Gastroesophageal sphincter (tissue), 4 donors: ENCODE results near the gene NHSL1. TPM values are rescaled to one million over a fixed set of nuclear protein-coding genes. Genes with fewer than 3 reads are reported as not detected.
A peak's percentile ranks its signal among the peaks of the same experiment; 100 is the strongest.

Experiments used
- ATAC-seq: fragments of 150-250 bp; one replicate; pipeline ENCODE4 v1.9.1; 2016; ENCODE audit warnings: mild to moderate bottlenecking, moderate library complexity
- H3K27ac ChIP-seq, 4 donors: fragments of 200-600 bp; sonication (generic) in 3 of 4; 1 replicate in 3 of 4; 2 replicates in 1 of 4; pipeline ENCODE4 v1.5.1; 2016 to 2019
- H3K27me3 ChIP-seq: fragments of 200-600 bp; sonication (generic); one replicate; pipeline ENCODE4 v1.5.1; 2019
- H3K36me3 ChIP-seq, 2 donors: fragments of 200-600 bp; sonication (generic); one replicate each; pipeline ENCODE4 v1.5.1; 2019; ENCODE audit warnings: control low read depth in 1 of 2
- H3K4me1 ChIP-seq, 3 donors: fragments of 200-600 bp; sonication (generic); 1 replicate in 2 of 3; 2 replicates in 1 of 3; pipeline ENCODE4 v1.5.1; 2016 to 2019; ENCODE audit warnings: control low read depth in 2 of 3
- H3K4me3 ChIP-seq, 2 donors: fragments of 200-600 bp; sonication (generic); one replicate each; pipeline ENCODE4 v1.5.1; 2019; ENCODE audit warnings: mild to moderate bottlenecking in 1 of 2, moderate library complexity in 1 of 2
- H3K9me3 ChIP-seq, 3 donors: fragments of 200-600 bp; sonication (generic); one replicate each; pipeline ENCODE4 v1.5.1; 2017 to 2019; ENCODE audit warnings: control low read depth in 2 of 3
- CTCF ChIP-seq, 4 experiments: fragments of 200-600 bp in 2 of 4; fragments of 450-650 bp in 2 of 4; sonication (generic) in 1 of 4; IDR thresholded peaks; one replicate each; pipeline ENCODE4 v1.5.1; 2017 to 2019; ENCODE audit warnings: antibody characterized with exemption in 4 of 4, mild to moderate bottlenecking in 2 of 4, moderate library complexity in 2 of 4
- EP300 ChIP-seq: sonication (generic); formaldehyde crosslinking; IDR thresholded peaks from one replicate; pipeline ENCODE4 v1.6.1; 2017; ENCODE audit warnings: antibody characterized with exemption, mild to moderate bottlenecking
- POLR2A ChIP-seq, 2 donors: fragments of 450-650 bp; IDR thresholded peaks; one replicate each; pipeline ENCODE4 v1.6.1; 2017; ENCODE audit warnings: antibody characterized with exemption in 2 of 2, mild to moderate bottlenecking in 2 of 2, moderate library complexity in 1 of 2
- POLR2AphosphoS5 ChIP-seq: sonication (generic); formaldehyde crosslinking; IDR thresholded peaks from one replicate; pipeline ENCODE4 v1.6.1; 2017; ENCODE audit warnings: antibody characterized with exemption
- WGBS, 2 donors: methylation state at CpG; one replicate each; pipeline ENCODE4 v1.1.5; 2018; ENCODE audit warnings: low coverage in 1 of 2; 5-methylcytosine and 5-hydroxymethylcytosine counted together
- total RNA-seq, 4 donors: library from RNA; depleted of rRNA; stranded (reverse); fragments of >200 nt; gene quantifications; one replicate each; pipeline ENCODE4 v1.1.0, GENCODE V29; 2016

The NHSL1 gene
- total RNA-seq, 4 donors from 2014 or later = 5.7 to 9.3 (median 7.9) TPM

- 93 to 100% methylated on average over 1 to 3 of the region's 3 CpGs for WGBS, 2 donors
Observed at GRCh38 chr6:138517635-138518034, 18.3 kb upstream of the NHSL1 start.

GRCh38 chr6:138515657-138516248 is 16.5 kb upstream of the NHSL1 start:
- no peak overlapping the region for H3K27ac ChIP-seq
- H3K4me3 ChIP-seq = no peak overlapping the region
- TF ChIP-seq EP300 (no peak), POLR2AphosphoS5 (no peak), POLR2A (IDR thresholded peaks at IDR 0.05) (no peak), CTCF (IDR thresholded peaks at IDR 0.05) (no peak)
- WGBS, 2 donors = 93 to 94% methylated on average over 9 to 11 of the region's 12 CpGs
- H3K36me3 ChIP-seq = no peaks in the 10 kb centered on the region
- peaks cover 0 to 4% (median 0%) of the 10 kb centered on the region in 3 donors for H3K9me3 ChIP-seq
- no peaks in the 10 kb centered on the region for H3K27me3 ChIP-seq
- H3K4me1 ChIP-seq = no peaks in the 10 kb centered on the region
- ATAC-seq = no peak

More at GRCh38 chr6:138517635-138518034, 18.3 kb upstream of the NHSL1 start:
- peaks cover 0 to 4% (median 0%) of the 10 kb centered on the region in 3 donors for H3K9me3 ChIP-seq
- ATAC-seq = no peak
- H3K36me3 ChIP-seq = no peaks in the 10 kb centered on the region
- no peaks in the 10 kb centered on the region for H3K27me3 ChIP-seq
- no peaks in the 10 kb centered on the region for H3K4me1 ChIP-seq
- H3K27ac ChIP-seq = no peak overlapping the region
- no peak overlapping the region for H3K4me3 ChIP-seq
- TF ChIP-seq CTCF (IDR thresholded peaks at IDR 0.05) (peak in 3 of 4 experiments; percentile 14 to 54 (median 22)), POLR2A (IDR thresholded peaks at IDR 0.05) (no peak)

GRCh38 chr6:138514860-138515540 is 15.7 kb upstream of the NHSL1 start:
- WGBS, 2 donors = 75 to 83% methylated on average over 5 to 8 of the region's 9 CpGs
- Histone ChIP-seq H3K36me3 (no peaks in the 10 kb centered on the region), H3K27ac (no peak overlapping the region), H3K4me3 (no peak overlapping the region), H3K9me3 (peaks cover 0 to 4% (median 0%) of the 10 kb centered on the region in 3 donors), H3K4me1 (no peaks in the 10 kb centered on the region), H3K27me3 (no peaks in the 10 kb centered on the region)
- no peak for ATAC-seq
- no peak for TF ChIP-seq CTCF (IDR thresholded peaks at IDR 0.05)
- no peak for TF ChIP-seq EP300
- no peak for TF ChIP-seq POLR2AphosphoS5
- no peak for TF ChIP-seq POLR2A (IDR thresholded peaks at IDR 0.05)

- Histone ChIP-seq H3K36me3 (no peaks in the 10 kb centered on the region), H3K4me3 (no peak overlapping the region), H3K9me3 (peaks cover 0 to 1% (median 0%) of the 10 kb centered on the region in 3 donors), H3K27ac (no peak overlapping the region), H3K27me3 (no peaks in the 10 kb centered on the region), H3K4me1 (no peaks in the 10 kb centered on the region)
- ATAC-seq = no peak
- TF ChIP-seq EP300 (no peak), POLR2AphosphoS5 (no peak), CTCF (IDR thresholded peaks at IDR 0.05) (no peak), POLR2A (IDR thresholded peaks at IDR 0.05) (no peak)
- WGBS, 2 donors = 67 to 73% methylated on average over 6 to 7 of the region's 8 CpGs
Observed at GRCh38 chr6:138512609-138513008, 13.3 kb upstream of the NHSL1 start.

GRCh38 chr6:138510093-138510492 is 10.8 kb upstream of the NHSL1 start:
- 61 to 71% methylated on average over 3 of the region's 3 CpGs for WGBS, 2 donors
- no peaks in the 10 kb centered on the region for H3K27me3 ChIP-seq
- TF ChIP-seq POLR2AphosphoS5 (no peak), POLR2A (IDR thresholded peaks at IDR 0.05) (no peak), CTCF (IDR thresholded peaks at IDR 0.05) (no peak), EP300 (no peak)
- H3K4me1 ChIP-seq = no peaks in the 10 kb centered on the region
- no peak for ATAC-seq
- H3K9me3 ChIP-seq = no peaks in the 10 kb centered on the region
- no peak overlapping the region for H3K4me3 ChIP-seq
- H3K36me3 ChIP-seq = no peaks in the 10 kb centered on the region
- H3K27ac ChIP-seq = no peak overlapping the region
